H9 (cell line): ENCODE results near the gene CERCAM. TPM values are rescaled to one million over a fixed set of nuclear protein-coding genes. Genes with fewer than 3 reads are reported as not detected.

ENCODE experiments used
- DNase-seq: peaks from one replicate; pipeline ENCODE4 v3.0.0-alpha.2; 2017
- H2AFZ ChIP-seq: one replicate; pipeline ENCODE4 v1.6.1; 2013; ENCODE audit warnings: mild to moderate bottlenecking, low read length, control low read depth, moderate library complexity
- H2AK5ac ChIP-seq: 2 replicates; pipeline ENCODE4 v1.6.1; 2013; ENCODE audit warnings: low read length, control low read depth, mixed read lengths; ENCODE audit not compliant: insufficient read length
- H2BK120ac ChIP-seq: one replicate; pipeline ENCODE4 v1.6.1; 2013; ENCODE audit warnings: low read depth, mild to moderate bottlenecking, low read length, control low read depth, inconsistent platforms; ENCODE audit not compliant: poor library complexity, severe bottlenecking
- H2BK12ac ChIP-seq: 2 replicates; pipeline ENCODE4 v1.6.1; 2013; ENCODE audit warnings: low read length, control low read depth, mixed read lengths, low read depth; ENCODE audit not compliant: insufficient read length
- H2BK15ac ChIP-seq: 2 replicates; pipeline ENCODE4 v1.6.1; 2013; ENCODE audit warnings: low read depth, low read length, control low read depth
- H2BK20ac ChIP-seq: one replicate; pipeline ENCODE4 v1.6.1; 2013; ENCODE audit warnings: low read depth, mild to moderate bottlenecking, low read length, control low read depth, inconsistent platforms; ENCODE audit not compliant: poor library complexity, severe bottlenecking
- H2BK5ac ChIP-seq: 2 replicates; pipeline ENCODE4 v1.6.1; 2013; ENCODE audit warnings: low read length, control low read depth, mixed read lengths; ENCODE audit not compliant: insufficient read length
- H3K14ac ChIP-seq: 2 replicates; pipeline ENCODE4 v1.6.1; 2013; ENCODE audit warnings: low read length, control low read depth; ENCODE audit not compliant: insufficient read depth
- H3K18ac ChIP-seq: 2 replicates; pipeline ENCODE4 v1.6.1; 2013; ENCODE audit warnings: low read depth, mild to moderate bottlenecking, mixed read lengths, low read length, control low read depth; ENCODE audit not compliant: insufficient read length
- H3K23ac ChIP-seq: 2 replicates; pipeline ENCODE4 v1.6.1; 2013; ENCODE audit warnings: low read length, control low read depth, mixed read lengths, low read depth; ENCODE audit not compliant: insufficient read length
- H3K23me2 ChIP-seq: 2 replicates; pipeline ENCODE4 v1.6.1; 2013; ENCODE audit warnings: low read depth, mild to moderate bottlenecking, mixed read lengths, low read length, control low read depth; ENCODE audit not compliant: insufficient read length, poor library complexity, severe bottlenecking
- H3K27ac ChIP-seq: 2 replicates; pipeline ENCODE4 v1.5.1; 2013; ENCODE audit warnings: low read length, control low read depth, mixed read lengths, low read depth; ENCODE audit not compliant: insufficient read length
- H3K27me3 ChIP-seq: 2 replicates; pipeline ENCODE4 v1.6.1; 2013; ENCODE audit warnings: low read length, control low read depth, inconsistent platforms; ENCODE audit not compliant: insufficient read depth
- H3K4ac ChIP-seq: 2 replicates; pipeline ENCODE4 v1.6.1; 2013; ENCODE audit warnings: low read depth, mild to moderate bottlenecking, control low read depth, inconsistent platforms, low read length, moderate library complexity
- H3K4me1 ChIP-seq: 2 replicates; pipeline ENCODE4 v1.6.1; 2013; ENCODE audit warnings: low read length, control low read depth, inconsistent platforms; ENCODE audit not compliant: insufficient read depth
- H3K4me2 ChIP-seq: 2 replicates; pipeline ENCODE4 v1.6.1; 2013; ENCODE audit warnings: low read length, control low read depth, mixed read lengths; ENCODE audit not compliant: insufficient read length, insufficient read depth
- H3K56ac ChIP-seq: 2 replicates; pipeline ENCODE4 v1.6.1; 2013; ENCODE audit warnings: low read depth, mild to moderate bottlenecking, mixed read lengths, low read length, control low read depth; ENCODE audit not compliant: insufficient read length
- H3K79me1 ChIP-seq: 2 replicates; pipeline ENCODE4 v1.6.1; 2013; ENCODE audit warnings: low read depth, mild to moderate bottlenecking, moderate library complexity, low read length, control low read depth, inconsistent platforms; ENCODE audit not compliant: insufficient read depth, poor library complexity, severe bottlenecking
- H3K79me2 ChIP-seq: 2 replicates; pipeline ENCODE4 v1.6.1; 2013; ENCODE audit warnings: low read length, control low read depth, inconsistent platforms; ENCODE audit not compliant: insufficient read depth
- H3K9ac ChIP-seq: 2 replicates; pipeline ENCODE4 v1.6.1; 2013; ENCODE audit warnings: low read length, control low read depth, mixed read lengths; ENCODE audit not compliant: insufficient read length; ENCODE audit errors: extremely low read depth
- H3K9me3 ChIP-seq: one replicate; pipeline ENCODE4 v1.6.1; 2013; ENCODE audit warnings: low read depth, low read length, inconsistent platforms; ENCODE audit not compliant: control insufficient read depth
- H3T11ph ChIP-seq: one replicate; pipeline ENCODE4 v1.6.1; 2013; ENCODE audit warnings: mild to moderate bottlenecking, low read length, control low read depth, inconsistent platforms
- H4K20me1 ChIP-seq: one replicate; pipeline ENCODE4 v1.6.1; 2013; ENCODE audit not compliant: control insufficient read depth, insufficient read length, insufficient read depth
- H4K5ac ChIP-seq: 2 replicates; pipeline ENCODE4 v1.6.1; 2013; ENCODE audit warnings: low read depth, mild to moderate bottlenecking, mixed read lengths, low read length, control low read depth; ENCODE audit not compliant: insufficient read length
- H4K8ac ChIP-seq: replicated peaks from 2 replicates; pipeline ENCODE4 v1.6.1; 2013; ENCODE audit warnings: low read length, control low read depth, mixed read lengths, low read depth; ENCODE audit not compliant: insufficient read length
- H4K91ac ChIP-seq: 2 replicates; pipeline ENCODE4 v1.6.1; 2013; ENCODE audit warnings: low read depth, mild to moderate bottlenecking, moderate library complexity, mixed read lengths, low read length, control low read depth; ENCODE audit not compliant: insufficient read length
- H3K27ac Mint-ChIP-seq, 3 experiments: 2 replicates in 2 of 3; 3 replicates in 1 of 3; pipeline ENCODE4 v1.8.0; 2020 to 2021; ENCODE audit warnings: mixed read lengths in 3 of 3, mild to moderate bottlenecking in 1 of 3, moderate library complexity in 1 of 3
- H3K27me3 Mint-ChIP-seq: 2 replicates; pipeline ENCODE4 v1.8.0; 2021; ENCODE audit warnings: low read depth, mild to moderate bottlenecking, moderate library complexity, mixed read lengths
- H3K36me3 Mint-ChIP-seq, 3 experiments: 2 replicates in 2 of 3; 3 replicates in 1 of 3; pipeline ENCODE4 v1.8.0; 2020 to 2021; ENCODE audit warnings: low read depth in 3 of 3, mixed read lengths in 3 of 3; ENCODE audit not compliant: insufficient read depth in 1 of 3
- H3K4me1 Mint-ChIP-seq, 2 experiments: 2 replicates each; pipeline ENCODE4 v1.8.0; 2020; ENCODE audit warnings: mixed read lengths in 2 of 2
- H3K4me3 Mint-ChIP-seq, 2 experiments: 2 replicates in 1 of 2; 3 replicates in 1 of 2; pipeline ENCODE4 v1.8.0; 2020 to 2021; ENCODE audit warnings: mild to moderate bottlenecking in 2 of 2, mixed read lengths in 2 of 2, moderate library complexity in 1 of 2
- H3K9me3 Mint-ChIP-seq, 2 experiments: 2 replicates in 1 of 2; 3 replicates in 1 of 2; pipeline ENCODE4 v1.8.0; 2020; ENCODE audit warnings: mild to moderate bottlenecking in 2 of 2, mixed read lengths in 2 of 2, moderate library complexity in 1 of 2
- whole genome bisulfite sequencing: extraction: QIAGEN DNeasy Blood & Tissue Kit; methylation state at CpG from one replicate; pipeline ENCODE4 v1.1.7; 2013; ENCODE audit warnings: missing lambda C conversion rate, low lambda C conversion rate, mixed read lengths; ENCODE audit not compliant: insufficient read length; ENCODE audit errors: extremely low coverage; 5-methylcytosine and 5-hydroxymethylcytosine counted together
- total RNA-seq: library from RNA; stranded (reverse); gene quantifications from 2 replicates; pipeline ENCODE4 v1.2.1, GENCODE V29; 2021
- TF ChIP-seq, protein P1 (sequence below): fragments of 200-600 bp; sonication (generic); conservative IDR thresholded peaks from 3 replicates; pipeline ENCODE4 v1.8.0; 2021; ENCODE audit warnings: antibody characterized with exemption, mild to moderate bottlenecking

Gene CERCAM
- total RNA-seq, 1 experiment from 2014 or later, result 5.4 TPM

DNA sequence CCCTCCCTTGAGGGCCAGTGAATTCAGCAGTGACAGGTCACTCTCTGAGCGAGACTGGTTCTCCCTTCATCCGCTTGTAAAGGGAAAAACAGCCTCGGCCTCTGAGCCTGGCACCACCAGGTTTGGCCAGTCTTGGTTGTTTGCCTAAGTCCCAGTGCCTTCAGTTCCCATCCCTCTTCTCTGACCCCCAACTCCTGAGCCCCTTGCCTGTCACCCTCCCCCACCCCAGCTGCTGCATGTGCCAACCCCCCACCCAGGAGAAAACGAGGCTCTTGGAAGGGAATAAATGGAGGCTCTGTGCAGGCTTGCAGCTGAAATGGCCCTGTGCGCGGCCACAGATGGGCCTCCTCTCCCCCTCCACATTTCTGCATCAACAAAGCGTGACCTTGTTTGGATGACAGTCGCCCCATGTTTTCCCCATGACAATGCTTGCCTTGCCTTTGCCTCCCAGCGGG, 46.4 kb upstream of the CERCAM start:
- no peak overlapping the region for H2BK15ac ChIP-seq
- no peak overlapping the region for H3K23ac ChIP-seq
- H3K9ac ChIP-seq, result no peak overlapping the region
- Mint-ChIP-seq H3K4me1 (peaks cover 20 to 22% of the 10 kb centered on the region in 2 experiments), H3K36me3 (peaks cover 6 to 18% (median 10%) of the 10 kb centered on the region in 3 experiments; a peak in 6 of 7 replicates), H3K9me3 (peaks cover 0 to 4% of the 10 kb centered on the region in 2 experiments; a peak in 1 of 5 replicates), H3K27me3 (peaks cover 28% of the 10 kb centered on the region), H3K27ac (no peak overlapping the region), H3K4me3 (no peak overlapping the region; a peak in 1 of 5 replicates)
- H2AFZ ChIP-seq, result no peak overlapping the region
- no peak overlapping the region for H2BK120ac ChIP-seq
- H3K27me3 ChIP-seq, result 0 out of 2 replicates have a peak, but pooled peaks cover under 1% of the 10 kb centered on the region
- DNase-seq, result no peak
- no peak overlapping the region for H3K27ac ChIP-seq
- no peak overlapping the region for H2AK5ac ChIP-seq
- H4K20me1 ChIP-seq, result no peaks in the 10 kb centered on the region
- no peak overlapping the region for H4K5ac ChIP-seq
- peaks cover 3% of the 10 kb centered on the region; the same call in 1 of the 2 replicates for H3K4me1 ChIP-seq
- no peak overlapping the region for H2BK5ac ChIP-seq
- H3K4me2 ChIP-seq, result no peak overlapping the region
- TF ChIP-seq, protein P1, sequence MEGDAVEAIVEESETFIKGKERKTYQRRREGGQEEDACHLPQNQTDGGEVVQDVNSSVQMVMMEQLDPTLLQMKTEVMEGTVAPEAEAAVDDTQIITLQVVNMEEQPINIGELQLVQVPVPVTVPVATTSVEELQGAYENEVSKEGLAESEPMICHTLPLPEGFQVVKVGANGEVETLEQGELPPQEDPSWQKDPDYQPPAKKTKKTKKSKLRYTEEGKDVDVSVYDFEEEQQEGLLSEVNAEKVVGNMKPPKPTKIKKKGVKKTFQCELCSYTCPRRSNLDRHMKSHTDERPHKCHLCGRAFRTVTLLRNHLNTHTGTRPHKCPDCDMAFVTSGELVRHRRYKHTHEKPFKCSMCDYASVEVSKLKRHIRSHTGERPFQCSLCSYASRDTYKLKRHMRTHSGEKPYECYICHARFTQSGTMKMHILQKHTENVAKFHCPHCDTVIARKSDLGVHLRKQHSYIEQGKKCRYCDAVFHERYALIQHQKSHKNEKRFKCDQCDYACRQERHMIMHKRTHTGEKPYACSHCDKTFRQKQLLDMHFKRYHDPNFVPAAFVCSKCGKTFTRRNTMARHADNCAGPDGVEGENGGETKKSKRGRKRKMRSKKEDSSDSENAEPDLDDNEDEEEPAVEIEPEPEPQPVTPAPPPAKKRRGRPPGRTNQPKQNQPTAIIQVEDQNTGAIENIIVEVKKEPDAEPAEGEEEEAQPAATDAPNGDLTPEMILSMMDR, result no peak
- no peak overlapping the region for H3K14ac ChIP-seq
- no peak overlapping the region for H2BK12ac ChIP-seq
- H3K79me1 ChIP-seq, result peaks cover 16% of the 10 kb centered on the region
- WGBS, result no CpG with 5 or more reads among the region's 9 CpGs
- H3K56ac ChIP-seq, result no peak overlapping the region
- H3K4ac ChIP-seq, result no peak overlapping the region
- H2BK20ac ChIP-seq, result no peak overlapping the region
- no peaks in the 10 kb centered on the region for H3K23me2 ChIP-seq
- no peak overlapping the region for H3T11ph ChIP-seq
- no peaks in the 10 kb centered on the region for H3K9me3 ChIP-seq
- H4K8ac ChIP-seq, result no peak overlapping the region
- H3K18ac ChIP-seq, result no peak overlapping the region
- H3K79me2 ChIP-seq, result peaks cover 8% of the 10 kb centered on the region; the same call in 1 of the 2 replicates
- no peak overlapping the region for H4K91ac ChIP-seq
